B cell (primary cell): Measurements from ENCODE around the gene SETBP1. TPM values are rescaled to one million over a fixed set of nuclear protein-coding genes. Genes with fewer than 3 reads are reported as not detected.

Source experiments
- ATAC-seq: fragments of 200-7000 bp; cut with Tn5 transposase; one replicate; pipeline ENCODE4 v1.10.0; 2021; ENCODE audit warnings: low read depth, mild to moderate bottlenecking, moderate number of reproducible peaks, moderate library complexity
- CTCF ChIA-PET: fragments of 350-600 bp; sonication (Branson Sonifier 250); formaldehyde crosslinking; loops from one replicate; lab custom pipeline; 2021; ENCODE audit warnings: antibody characterized with exemption, inconsistent platforms; lab: Charles Lee
- POLR2A ChIA-PET: fragments of 350-600 bp; sonication (Branson Sonifier 250); formaldehyde crosslinking; loops from one replicate; lab custom pipeline; 2021; ENCODE audit warnings: antibody characterized with exemption; lab: Charles Lee
- DNase-seq: peaks from one replicate; pipeline ENCODE4 v3.0.0; 2013
- H2AFZ ChIP-seq: 2 replicates; pipeline ENCODE4 v1.6.1; 2012; ENCODE audit warnings: mild to moderate bottlenecking, low read depth, low read length; ENCODE audit not compliant: insufficient read depth, poor library complexity, severe bottlenecking
- H3K27ac ChIP-seq, 2 donors: 1 replicate in 1 of 2; 2 replicates in 1 of 2; pipeline ENCODE4 v1.5.1; 2012 to 2013; ENCODE audit warnings: low read length in 2 of 2, mild to moderate bottlenecking in 2 of 2, moderate library complexity in 1 of 2
- H3K27me3 ChIP-seq, 4 experiments: fragments of 200-600 bp in 1 of 4; sonication (generic) in 1 of 4; replicated peaks in 1 of 4; 1 replicate in 2 of 4; 2 replicates in 2 of 4; pipeline versions ENCODE4 v1.6.1 to v1.7.0; 2013 to 2016; ENCODE audit warnings: low read length in 3 of 4, mild to moderate bottlenecking in 2 of 4, mixed read lengths in 1 of 4, moderate library complexity in 1 of 4; ENCODE audit not compliant: insufficient read depth in 4 of 4, control insufficient read depth in 3 of 4; ENCODE audit errors: control extremely low read depth in 1 of 4
- H3K36me3 ChIP-seq, 2 experiments: replicated peaks in 1 of 2; 1 replicate in 1 of 2; 2 replicates in 1 of 2; pipeline versions ENCODE4 v1.6.1 to v1.7.1; 2013; ENCODE audit warnings: low read length in 1 of 2; ENCODE audit not compliant: insufficient read depth in 2 of 2, control insufficient read depth in 1 of 2; ENCODE audit errors: control extremely low read depth in 1 of 2, extremely low read depth in 1 of 2
- H3K4me1 ChIP-seq, 2 donors: fragments of 200-600 bp in 1 of 2; sonication (generic) in 1 of 2; 1 replicate in 1 of 2; 2 replicates in 1 of 2; pipeline versions ENCODE4 v1.5.1 to v1.6.1; 2013 to 2017; ENCODE audit warnings: low read length in 2 of 2; ENCODE audit not compliant: control insufficient read depth in 2 of 2, insufficient read depth in 2 of 2
- H3K4me2 ChIP-seq: replicated peaks from 2 replicates; pipeline ENCODE3; 2012; ENCODE audit warnings: mild to moderate bottlenecking, low read depth, low read length; ENCODE audit not compliant: poor library complexity, severe bottlenecking
- H3K4me3 ChIP-seq, 5 experiments: fragments of 200-600 bp in 1 of 5; sonication (generic) in 1 of 5; 1 replicate in 3 of 5; 2 replicates in 2 of 5; pipeline versions ENCODE4 v1.5.1 to v1.7.0; 2011 to 2016; ENCODE audit warnings: low read length in 4 of 5, mild to moderate bottlenecking in 4 of 5, low read depth in 2 of 5, control low read depth in 1 of 5, moderate library complexity in 1 of 5; ENCODE audit not compliant: insufficient read depth in 1 of 5; ENCODE audit errors: control extremely low read depth in 1 of 5, extremely low read depth in 1 of 5
- H3K79me2 ChIP-seq: fragments of 200-600 bp; sonication (generic); one replicate; pipeline ENCODE4 v1.6.0; 2016; ENCODE audit warnings: low read length; ENCODE audit not compliant: control insufficient read depth, insufficient read depth
- H3K9ac ChIP-seq: fragments of 200-600 bp; sonication (generic); 2 replicates; pipeline ENCODE4 v1.6.1; 2017; ENCODE audit warnings: mild to moderate bottlenecking, low read length, moderate library complexity
- H3K9me3 ChIP-seq, 3 donors: one replicate each; pipeline versions ENCODE4 v1.6.1 to v1.7.1; 2013; ENCODE audit warnings: low read length in 2 of 3; ENCODE audit not compliant: control insufficient read depth in 2 of 3, insufficient read depth in 1 of 3; ENCODE audit errors: control extremely low read depth in 1 of 3
- H4K20me1 ChIP-seq: 2 replicates; pipeline ENCODE4 v1.6.0; 2012; ENCODE audit warnings: mild to moderate bottlenecking, low read length; ENCODE audit not compliant: insufficient read depth, control insufficient read depth, poor library complexity, severe bottlenecking
- H3K27ac Mint-ChIP-seq: one replicate; pipeline ENCODE4 v1.8.0; 2021; ENCODE audit warnings: mixed read lengths
- H3K27me3 Mint-ChIP-seq: one replicate; pipeline ENCODE4 v1.8.0; 2021; ENCODE audit warnings: mixed read lengths
- H3K4me1 Mint-ChIP-seq: one replicate; pipeline ENCODE4 v1.8.0; 2021; ENCODE audit warnings: mixed read lengths
- H3K4me3 Mint-ChIP-seq: one replicate; pipeline ENCODE4 v1.8.0; 2021; ENCODE audit warnings: mixed read lengths
- H3K9me3 Mint-ChIP-seq: one replicate; pipeline ENCODE4 v1.8.0; 2022; ENCODE audit warnings: mixed read lengths; ENCODE audit not compliant: insufficient read depth
- CTCF ChIP-seq: fragments of 200-600 bp; IDR thresholded peaks from one replicate; pipeline ENCODE4 v1.8.0; 2022; ENCODE audit warnings: antibody characterized with exemption, mild to moderate bottlenecking
- EZH2 ChIP-seq: IDR thresholded peaks from 2 replicates; pipeline ENCODE4 v1.6.1; 2012; ENCODE audit warnings: borderline replicate concordance, low read depth, mild to moderate bottlenecking, moderate library complexity, low read length; ENCODE audit not compliant: insufficient read depth, poor library complexity, severe bottlenecking
- WGBS: methylation state at CpG from one replicate; pipeline ENCODE4 v1.1.5; 2013; ENCODE audit warnings: missing lambda C conversion rate; ENCODE audit not compliant: insufficient coverage; 5-methylcytosine and 5-hydroxymethylcytosine counted together
- intact Hi-C: fragments of 100-400 bp; cut with micrococcal nuclease; formaldehyde crosslinking; loops from one replicate; pipeline ENCODE4 v1.10.0; 2022
- polyA plus RNA-seq: library from polyadenylated mRNA; depleted of rRNA; stranded (reverse); fragments of >200 nt; gene quantifications from 2 replicates; pipeline ENCODE4 v1.2.3, GENCODE V29; 2012
- total RNA-seq, 2 donors: library from RNA; stranded (reverse); fragments of 120-200 nt in 1 of 2; gene quantifications; 1 replicate in 1 of 2; 2 replicates in 1 of 2; pipeline versions ENCODE4 v1.2.3 to v1.2.4, GENCODE V29; 2013 to 2022

The SETBP1 gene
- total and polyA plus RNA-seq, 2 donors (not counting 1 experiment from before 2014, with no cell fraction given): 15.1 to 129 TPM

DNA sequence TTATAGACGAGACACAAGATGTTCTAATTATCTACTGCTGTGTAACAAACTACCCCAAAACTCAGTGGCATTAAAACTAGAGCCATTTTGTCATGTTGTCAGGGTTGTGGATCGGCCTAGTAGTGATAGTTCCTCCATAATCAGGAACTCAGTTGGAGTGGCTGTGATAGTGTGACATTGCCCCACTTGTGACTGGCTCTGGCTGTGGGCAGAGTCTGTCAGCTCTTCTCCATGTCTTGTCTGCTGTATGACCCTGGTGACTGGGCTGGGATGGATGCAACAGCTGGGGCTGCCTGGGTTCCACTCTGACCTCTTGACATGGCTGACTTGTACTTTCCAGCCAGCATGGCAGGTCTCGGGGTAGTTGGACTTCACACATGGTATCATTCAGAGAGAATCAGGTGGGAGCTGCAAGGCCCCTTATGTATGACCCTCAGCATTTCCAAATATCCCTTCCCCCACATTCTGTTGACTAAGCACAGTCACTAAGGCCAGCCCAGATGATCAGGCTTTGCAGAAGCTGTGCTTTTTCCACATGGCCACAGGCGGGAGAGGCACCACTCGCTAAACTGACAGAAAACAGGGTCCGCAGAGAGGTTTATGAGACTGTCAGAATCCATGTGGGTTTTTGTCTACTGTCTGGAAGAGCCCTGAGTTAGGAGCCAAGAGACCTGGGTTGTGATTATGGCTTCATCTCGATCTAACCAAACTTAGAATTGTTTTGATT, 50.3 kb downstream of the SETBP1 start:
- peak overlapping the region; percentile 28 to 79 for H3K27ac ChIP-seq
- peaks cover 98% of the 10 kb centered on the region for H3K4me1 Mint-ChIP-seq
- peaks cover 8% of the 10 kb centered on the region for H4K20me1 ChIP-seq
- peak overlapping the region; percentile 66 for H3K4me3 Mint-ChIP-seq
- H3K79me2 ChIP-seq: peaks cover 98% of the 10 kb centered on the region
- peak overlapping the region; percentile 83 for H3K27ac Mint-ChIP-seq
- peak overlapping the region; percentile 57 for H3K4me2 ChIP-seq
- intact Hi-C loops: no loop called here
- DNase-seq (no peak), ATAC-seq (no peak)
- TF ChIP-seq EZH2: no peak
- TF ChIP-seq CTCF: no peak
- peak overlapping the region in 1 of 5 experiments; percentile 22 for H3K4me3 ChIP-seq
- no peaks in the 10 kb centered on the region for H3K9me3 ChIP-seq
- peaks cover 92 to 97% of the 10 kb centered on the region in 2 donors for H3K4me1 ChIP-seq
- no peak overlapping the region for H2AFZ ChIP-seq
- no peak overlapping the region for H3K9ac ChIP-seq
- H3K27me3 ChIP-seq: no peaks in the 10 kb centered on the region
- WGBS: 100% methylated on average over 4 of the region's 7 CpGs
- H3K36me3 ChIP-seq: no peaks in the 10 kb centered on the region
- POLR2A ChIA-PET: no interaction called here
- CTCF ChIA-PET: interaction anchor here (0.9 to 1.9 kb wide), 2 partner anchors 12 to 28 kb away, joined by 3 to 5 read pairs; no protein-coding TSS in a partner anchor
- no peaks in the 10 kb centered on the region for H3K27me3 Mint-ChIP-seq
- H3K9me3 Mint-ChIP-seq: no peaks in the 10 kb centered on the region
